HG03378 (cell line): Measurements from ENCODE around the gene ADGRF1.
"Not testable (repeated sequence)": the region's sequence is repeated elsewhere in the genome, so short reads cannot be mapped to it uniquely, and the experiment has no call there.

ENCODE experiments used
- ATAC-seq: cut with Tn5 transposase; IDR thresholded peaks from one replicate; pipeline ENCODE4 v1.9.1; 2021; ENCODE audit warnings: mild to moderate bottlenecking, moderate library complexity; ENCODE audit not compliant: unreplicated experiment

Gene ADGRF1

DNA sequence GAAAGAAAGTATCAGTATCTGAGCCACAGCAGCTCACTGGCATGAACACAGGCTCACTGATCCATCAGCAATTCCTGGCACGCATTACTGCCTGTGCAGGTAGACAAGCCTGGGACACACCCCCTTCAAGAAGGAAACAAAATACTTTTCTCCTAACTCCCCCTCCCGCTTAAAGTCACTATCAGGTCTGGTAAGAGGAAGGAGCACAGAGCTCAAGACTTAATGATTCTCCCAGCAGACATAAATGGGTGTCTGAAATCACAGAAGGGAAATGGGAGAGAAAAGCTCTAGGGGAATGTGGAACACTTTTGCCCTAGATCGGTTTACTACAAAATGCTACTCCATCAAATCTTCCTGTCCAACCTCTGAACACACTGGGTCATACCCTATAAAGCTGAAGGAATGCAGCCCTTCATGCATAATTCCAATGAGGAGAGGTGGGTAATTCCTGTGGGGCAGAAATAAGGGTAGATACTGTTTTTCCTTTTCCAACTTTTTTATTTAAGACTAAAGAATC lies at the start of gene ADGRF1:
Gene ADGRF1, minus strand, starts transcription at position 58 of the 517 bp plus-strand sequence. CDS start 13,271 bp downstream, outside the sequence.
- no peak for ATAC-seq

DNA sequence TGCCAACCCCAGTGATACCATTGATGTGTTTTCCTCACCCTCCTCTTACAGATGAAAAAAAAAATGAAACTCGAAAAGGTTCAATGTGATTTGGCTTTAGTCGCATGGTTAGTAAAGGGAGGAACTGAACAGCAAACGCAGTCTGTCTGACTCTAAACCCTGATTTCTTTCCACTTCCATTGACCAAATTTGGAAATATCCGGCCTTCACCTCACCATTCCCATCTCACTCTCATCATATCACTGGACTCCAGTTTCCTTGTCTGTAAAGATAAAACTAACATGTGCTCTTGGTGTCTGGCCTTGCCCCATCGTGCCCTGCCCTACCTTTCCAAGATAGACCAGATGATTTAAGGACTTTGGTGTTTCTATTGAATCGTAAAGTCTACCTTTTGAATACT lies 48.7 kb upstream of the ADGRF1 start:
- ATAC-seq, result no peak

DNA sequence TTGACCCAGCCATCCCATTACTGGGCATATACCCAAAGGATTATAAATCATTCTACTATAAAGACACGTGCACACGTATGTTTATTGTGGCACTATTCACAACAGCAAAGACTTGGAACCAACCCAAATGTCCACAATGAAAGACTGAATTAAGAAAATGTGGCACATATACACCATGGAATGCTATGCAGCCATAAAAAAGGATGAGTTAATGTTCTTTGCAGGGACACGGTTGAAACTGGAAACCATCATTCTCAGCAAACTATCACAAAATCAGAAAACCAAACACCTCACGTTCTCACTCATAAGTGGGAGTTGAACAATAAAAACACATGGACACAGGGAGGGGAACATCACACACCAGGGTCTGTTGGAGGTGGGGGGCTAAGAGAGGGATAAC lies 47.3 kb upstream of the ADGRF1 start:
- not testable (repeated sequence) for ATAC-seq

DNA sequence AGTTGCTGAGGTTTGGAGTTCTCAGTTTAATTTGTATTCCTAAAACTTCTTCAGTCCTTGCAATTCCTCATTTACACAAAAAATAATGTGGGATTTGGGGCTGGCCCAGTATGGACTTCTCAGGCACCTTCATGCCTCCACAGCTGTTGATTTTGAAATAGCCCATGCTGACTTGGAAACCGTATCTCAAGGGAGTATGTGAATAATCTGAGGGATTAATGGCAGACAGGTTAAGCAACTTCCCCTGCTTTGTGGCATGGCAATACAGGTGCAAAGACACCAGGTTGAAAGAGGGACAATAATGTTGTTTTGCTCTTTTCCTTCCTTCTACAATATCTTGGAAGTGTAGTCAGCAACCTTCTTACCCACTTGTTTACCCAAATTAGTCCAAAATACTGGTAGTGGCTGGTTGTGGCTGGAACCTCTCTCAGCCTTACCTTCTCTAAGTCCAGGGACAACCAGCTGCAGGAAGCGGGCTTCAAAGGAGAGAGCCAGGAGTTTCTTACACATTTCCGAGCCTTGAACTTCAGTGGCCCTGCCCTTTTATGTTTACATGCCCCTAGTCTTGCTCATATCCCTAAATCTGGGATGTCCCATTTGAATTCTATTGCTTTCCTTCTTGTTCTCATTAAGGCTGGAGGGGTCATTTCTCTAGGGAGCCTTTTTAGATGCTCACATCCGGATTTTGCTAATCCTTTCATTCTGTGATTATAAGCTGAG lies 44.1 kb upstream of the ADGRF1 start:
- no peak for ATAC-seq

DNA sequence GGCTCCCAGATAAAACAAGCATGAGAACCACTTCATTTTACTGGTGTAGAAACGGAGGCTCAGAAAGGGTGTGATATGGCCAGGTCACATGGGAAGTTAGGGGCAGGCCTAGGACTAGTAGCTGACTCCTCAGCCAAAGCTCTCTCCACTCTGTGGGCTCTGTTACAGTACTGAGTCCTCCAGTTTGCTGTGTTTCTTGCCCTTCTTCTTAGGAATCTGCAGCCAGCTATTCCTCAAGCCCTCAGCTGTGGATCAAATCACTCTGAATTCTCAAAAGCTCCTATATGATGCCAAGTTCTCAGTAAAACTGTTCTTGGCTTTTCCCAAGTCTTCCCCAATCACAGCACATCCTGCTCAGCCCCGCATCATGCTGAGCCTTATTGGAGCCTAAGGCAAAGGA lies 42.5 kb upstream of the ADGRF1 start:
- ATAC-seq, result no peak

DNA sequence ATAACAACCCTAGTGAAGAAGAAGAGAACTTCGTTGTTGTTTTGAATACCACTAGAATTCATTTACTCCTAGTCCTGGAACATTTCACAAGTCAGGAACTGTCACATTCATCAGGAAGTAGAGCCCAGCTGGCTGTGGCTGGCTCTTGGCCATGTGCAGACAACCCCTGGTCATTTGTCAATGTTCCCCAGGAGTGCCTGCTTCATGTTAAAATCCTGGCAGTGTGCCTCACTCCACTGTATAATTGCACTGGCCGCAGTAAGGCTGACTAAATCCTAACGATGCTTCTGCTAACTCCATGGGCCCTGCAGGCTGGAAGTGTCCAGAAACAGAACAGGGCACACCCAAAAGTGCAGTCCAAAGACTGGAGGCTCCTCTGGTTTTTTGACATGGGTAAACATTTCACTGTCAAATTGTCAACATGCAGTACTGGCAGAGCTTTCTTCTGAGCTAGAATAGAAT lies 41.5 kb upstream of the ADGRF1 start:
- no peak for ATAC-seq

DNA sequence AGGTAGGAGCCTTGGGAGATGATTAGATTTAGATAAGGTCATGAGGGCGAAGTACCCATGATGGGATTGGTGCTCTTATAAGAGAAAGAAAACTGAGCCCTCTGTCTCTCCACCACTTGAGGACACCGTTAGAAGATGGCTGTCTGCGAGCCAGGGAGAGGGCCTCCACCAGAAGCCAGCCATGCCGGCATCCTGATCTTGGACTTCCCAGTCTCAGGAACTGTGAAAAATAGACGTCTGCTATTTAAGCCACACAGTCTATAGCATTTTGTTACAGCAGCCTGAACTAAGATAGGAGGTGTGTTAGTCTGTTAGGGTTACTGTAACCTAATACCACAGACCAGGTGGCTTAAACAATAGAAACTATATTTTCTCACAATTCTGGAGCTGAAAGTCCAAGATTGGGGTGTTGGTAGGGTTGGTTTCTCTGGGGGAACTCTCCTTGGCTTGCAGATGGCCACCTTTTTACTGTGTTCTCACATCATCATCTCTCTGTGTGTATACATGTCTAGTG lies 38.0 kb upstream of the ADGRF1 start:
- no peak for ATAC-seq

DNA sequence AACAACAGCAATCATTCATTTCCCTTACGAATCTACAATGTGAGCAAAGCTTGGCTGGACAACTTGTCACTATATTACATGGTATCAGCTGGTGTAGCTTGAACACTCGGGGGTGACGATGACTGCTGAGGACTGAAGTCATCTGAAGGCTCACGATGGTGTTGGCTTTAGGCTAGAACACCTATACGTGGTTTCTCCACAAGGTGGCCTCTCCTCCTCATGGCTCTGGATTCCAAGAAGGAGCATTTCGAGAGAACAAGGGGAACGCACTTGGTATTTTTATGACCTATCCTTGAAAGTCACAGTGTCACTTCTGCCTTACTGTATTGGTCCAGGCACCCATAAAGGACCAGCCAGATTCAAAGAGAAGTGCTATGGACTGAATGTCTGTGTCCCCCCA lies 37.5 kb upstream of the ADGRF1 start:
- no peak for ATAC-seq

DNA sequence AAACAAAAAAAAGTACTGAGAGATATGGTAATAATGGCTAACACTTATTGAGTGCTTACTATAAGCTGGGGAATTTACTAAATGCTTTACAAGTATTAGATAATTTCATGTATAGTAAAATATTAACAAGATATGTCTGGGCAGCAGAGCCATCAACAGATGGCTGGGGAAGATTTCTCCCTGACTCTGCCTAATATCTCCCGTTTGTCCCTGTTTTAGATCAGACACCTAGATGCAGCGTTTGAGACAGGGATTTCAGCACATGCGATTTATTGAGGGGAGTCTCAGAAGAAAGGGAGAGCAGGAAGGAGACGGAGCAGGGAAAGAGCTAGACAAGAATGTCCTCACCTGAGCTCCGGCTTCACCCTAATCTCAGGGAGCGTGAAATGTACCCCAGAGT lies 36.9 kb upstream of the ADGRF1 start:
- no peak for ATAC-seq

DNA sequence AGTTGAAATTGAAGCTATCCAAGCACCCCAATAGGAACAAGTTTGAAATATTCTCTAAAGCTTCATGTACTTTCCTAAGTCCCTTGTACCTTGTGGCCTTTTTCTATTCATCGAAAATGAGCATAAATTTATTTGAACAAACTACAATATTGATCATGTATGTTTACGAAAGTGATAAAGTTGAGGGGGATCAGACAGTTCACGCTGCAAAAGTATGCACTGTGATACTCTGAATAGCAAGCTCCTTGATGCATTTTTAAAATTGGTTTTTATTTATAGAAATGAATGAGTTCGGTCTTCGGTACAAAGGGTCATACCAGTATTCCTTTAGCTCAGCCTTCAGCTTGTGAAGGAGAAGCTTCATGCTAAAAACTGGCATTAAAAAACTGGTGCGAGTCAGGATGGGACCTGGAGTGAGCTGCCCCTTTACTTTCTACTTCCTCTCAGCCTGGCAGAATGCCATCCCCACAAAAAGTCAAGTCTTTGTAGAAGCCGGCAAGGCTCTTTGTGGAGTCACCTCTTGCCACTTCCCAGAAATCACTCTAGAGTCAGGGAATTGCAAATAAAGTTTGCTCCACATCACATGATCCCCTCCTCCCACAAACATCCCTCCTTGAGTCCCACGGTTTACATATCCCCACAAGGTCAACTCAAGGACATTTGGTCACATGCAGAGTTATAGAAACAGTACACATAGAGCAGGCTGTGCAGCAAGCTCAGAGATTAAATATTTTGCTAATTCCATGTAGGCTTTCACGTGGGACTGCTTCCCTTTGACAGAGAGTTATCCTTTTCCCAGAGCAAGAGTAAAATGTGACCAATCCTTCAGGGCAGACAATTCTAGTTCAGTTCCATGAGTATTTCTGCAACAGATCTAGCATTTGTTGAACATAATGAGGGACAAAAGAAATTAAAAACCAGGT lies 34.6 kb upstream of the ADGRF1 start:
- ATAC-seq, result no peak

DNA sequence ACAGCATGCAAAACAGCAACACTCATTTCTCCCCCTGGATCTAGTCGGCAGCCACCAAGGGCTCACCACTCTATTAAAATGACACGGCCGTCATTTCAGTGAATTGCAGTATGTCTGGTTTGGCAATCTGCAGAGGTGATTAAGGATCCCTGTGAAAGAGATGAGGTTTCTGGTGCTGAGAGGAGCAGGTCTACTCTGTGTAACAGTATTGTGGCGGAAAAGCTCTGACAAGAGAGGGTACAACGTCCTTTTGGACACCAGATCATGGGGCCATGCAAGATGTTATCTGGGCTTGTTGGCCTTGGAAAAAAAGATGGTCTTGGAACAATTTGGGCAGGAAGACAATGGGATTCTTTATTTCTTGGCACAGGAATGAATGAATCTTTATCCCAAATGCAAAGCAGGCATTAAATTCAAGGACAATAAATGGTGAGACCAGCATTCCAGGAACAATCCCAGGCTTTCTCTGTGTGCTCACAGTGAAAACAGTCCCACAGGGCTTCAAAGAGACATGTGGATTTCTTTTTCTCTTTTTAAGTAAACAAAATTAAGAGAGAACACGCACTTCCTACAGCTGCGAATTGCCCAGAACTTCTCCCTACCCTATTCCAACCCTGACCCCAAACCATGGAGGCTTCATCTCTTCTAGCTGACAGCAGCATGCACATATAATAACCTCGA lies 33.7 kb upstream of the ADGRF1 start:
- no peak for ATAC-seq

DNA sequence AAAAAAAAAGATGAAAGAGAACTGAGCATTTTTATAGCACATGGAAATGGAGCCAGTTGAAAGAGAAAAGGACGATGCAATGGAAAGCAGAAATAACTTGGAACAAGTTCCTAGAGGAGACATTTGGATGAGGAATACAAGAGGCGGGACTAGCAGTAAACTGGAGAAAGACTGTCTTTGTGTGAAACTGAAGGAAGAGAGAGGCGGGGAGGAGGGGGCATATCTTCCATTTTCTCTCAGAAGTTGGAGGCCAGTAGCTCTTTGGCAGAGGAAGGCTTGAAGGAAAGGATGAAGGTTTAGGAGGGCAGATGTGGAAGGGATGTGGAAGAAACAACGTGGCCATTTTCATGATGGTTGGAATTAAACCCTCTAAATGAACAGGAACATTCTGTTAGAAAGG lies 33.0 kb upstream of the ADGRF1 start:
- no peak for ATAC-seq

DNA sequence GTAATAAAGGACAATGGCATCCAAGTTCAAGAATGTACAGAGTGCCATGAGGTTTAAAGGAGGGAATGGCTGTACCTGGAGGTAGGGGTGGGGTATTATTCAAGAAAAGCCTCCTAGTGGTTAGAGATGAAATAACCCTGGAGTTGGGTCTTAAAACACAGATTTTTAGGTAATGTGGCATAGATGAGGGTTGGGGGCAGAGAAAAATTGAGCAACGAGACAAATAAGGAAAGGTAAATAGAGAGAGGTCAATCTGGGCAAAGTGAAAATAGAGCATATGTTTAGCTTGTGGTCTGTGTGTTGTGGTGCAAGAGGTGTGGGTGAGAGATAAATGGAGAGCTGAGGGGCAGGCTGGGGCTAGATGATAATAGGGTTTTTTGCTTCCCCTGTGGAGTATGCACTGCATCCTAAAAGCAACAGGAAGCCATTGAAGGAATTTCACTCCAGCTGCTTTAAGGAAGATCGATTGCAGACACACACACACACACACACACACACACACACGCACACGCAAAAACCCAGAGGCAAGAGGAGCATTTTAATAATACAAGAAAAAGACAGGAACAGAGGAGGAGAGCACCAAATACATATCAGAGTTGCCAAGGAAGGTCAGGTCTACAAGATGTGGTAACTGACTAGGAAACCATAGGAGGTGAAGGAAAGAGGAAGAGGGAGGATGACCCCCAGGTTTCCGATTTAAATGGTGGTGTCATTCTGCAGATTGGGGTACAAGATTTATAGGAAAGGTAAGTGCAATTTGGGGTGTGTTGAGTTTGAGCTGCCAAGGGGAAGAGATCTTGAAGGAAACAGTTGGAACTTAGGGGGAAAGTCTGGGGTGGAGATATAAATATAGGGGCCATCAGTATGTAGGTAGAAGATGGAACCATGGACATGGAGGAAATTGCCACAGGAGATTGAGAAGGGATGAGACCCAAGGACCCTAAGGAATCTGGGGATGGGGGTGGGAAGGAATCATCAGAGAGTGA lies 31.3 kb upstream of the ADGRF1 start:
- no peak for ATAC-seq

DNA sequence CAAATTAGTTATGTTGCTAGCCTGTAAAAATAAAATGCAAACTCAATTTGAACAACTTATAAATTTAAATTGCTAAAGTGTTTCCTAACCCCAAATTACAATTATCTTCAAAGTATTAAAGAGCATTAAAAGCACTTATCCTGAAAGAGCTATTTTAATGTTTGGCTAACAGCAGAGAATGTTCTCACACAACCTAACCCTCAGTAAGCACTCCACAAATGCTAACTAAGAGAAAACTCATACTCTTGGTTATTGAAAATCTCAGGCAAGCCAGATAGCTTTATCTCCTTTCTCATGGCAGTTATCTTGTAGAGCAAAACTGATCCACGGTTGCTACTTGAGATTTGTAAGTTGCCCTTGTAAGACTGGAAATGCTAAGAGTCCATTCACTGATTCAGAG lies 30.5 kb upstream of the ADGRF1 start:
- no peak for ATAC-seq

DNA sequence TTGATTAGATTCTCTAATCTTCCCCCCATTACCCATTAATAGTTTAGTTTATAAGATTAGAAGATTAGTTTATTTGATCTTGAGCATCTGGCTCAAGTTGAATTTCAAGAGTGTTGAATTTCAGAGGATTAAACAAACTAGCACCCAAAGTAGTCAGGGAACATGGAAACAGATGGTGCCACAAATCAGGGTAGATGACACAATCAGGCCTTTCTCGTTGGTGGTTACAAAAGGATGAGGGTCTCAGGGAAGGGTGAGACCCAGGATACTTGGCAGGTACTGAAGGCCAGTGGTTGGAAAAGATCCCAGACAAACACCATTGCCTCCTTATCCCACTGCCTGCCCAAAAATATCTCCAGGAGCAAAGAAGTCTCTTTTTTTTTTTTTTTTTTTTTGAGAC lies 29.5 kb upstream of the ADGRF1 start:
- ATAC-seq, result no peak

DNA sequence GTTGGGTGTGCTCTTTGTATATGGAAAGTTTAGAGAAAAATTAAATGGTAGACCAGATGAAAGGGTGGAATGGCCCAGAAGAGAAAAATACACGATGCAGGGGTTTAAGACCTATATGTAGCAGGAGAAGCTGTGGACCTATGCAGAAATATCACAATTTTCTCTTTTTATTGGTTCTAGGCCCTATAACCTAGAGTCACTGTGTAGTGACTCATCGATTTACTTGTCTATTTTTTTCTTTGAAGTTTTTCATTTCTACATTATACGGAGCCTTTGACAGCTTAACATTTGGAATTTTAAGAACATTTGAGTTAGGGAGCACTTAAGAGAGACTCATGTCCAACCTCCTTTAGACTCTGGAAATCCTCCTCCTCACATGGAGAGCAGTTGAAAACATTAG lies 28.3 kb upstream of the ADGRF1 start:
- ATAC-seq, result no peak

DNA sequence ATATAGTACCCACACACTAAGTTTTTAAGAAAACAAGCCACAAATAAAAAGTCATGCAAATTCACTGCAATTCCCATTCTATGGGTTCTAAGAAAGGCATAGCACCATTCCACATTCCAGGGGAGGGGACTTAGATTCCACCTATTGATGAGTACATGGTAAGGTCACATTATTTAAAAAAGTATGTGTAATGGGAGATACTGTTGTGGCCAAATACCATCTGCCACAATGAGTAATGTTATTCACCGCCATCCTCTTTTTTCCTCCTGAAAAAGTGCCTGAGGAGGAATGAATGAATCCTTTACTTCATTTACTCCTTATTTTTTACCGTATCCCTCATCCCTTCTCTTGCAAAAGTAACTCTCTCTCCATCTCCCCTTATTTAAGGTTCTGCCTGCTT lies 27.0 kb upstream of the ADGRF1 start:
- no peak for ATAC-seq

DNA sequence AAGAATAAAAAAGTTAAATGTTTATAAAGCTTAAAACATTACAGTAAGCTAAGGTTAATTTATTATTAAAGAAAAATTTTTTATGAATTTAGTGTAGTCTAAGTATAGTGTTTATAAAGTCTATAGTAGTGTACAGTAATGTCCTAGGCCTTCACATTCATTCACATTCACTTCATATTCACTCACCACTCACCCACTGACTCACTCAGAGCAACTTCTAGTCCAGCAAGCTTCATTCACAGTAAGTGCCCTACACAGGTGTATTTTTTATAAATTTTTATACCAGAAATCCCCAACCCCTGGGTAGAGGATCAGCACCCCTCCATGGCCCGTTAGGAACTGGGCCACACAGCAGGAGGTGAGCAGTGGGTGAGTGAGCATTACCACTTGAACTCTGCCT lies 24.3 kb upstream of the ADGRF1 start:
- no peak for ATAC-seq

DNA sequence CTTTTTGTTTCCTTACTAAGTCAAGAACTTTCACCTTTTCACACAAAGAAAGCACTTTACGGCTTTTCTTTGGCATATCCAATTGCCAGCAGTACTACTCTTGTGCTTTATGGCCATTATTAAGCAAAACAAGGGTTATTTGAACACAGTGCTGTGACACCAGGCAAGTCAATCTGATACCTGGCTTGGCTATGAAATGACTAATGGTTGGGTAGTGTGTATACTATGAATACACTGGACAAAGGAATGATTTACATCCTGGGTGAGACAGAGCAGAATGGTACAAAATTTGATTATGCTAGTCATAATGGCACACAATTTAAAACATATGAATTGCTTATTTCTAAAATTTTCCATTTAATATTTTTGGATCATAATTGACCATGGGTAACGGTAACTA lies 22.1 kb upstream of the ADGRF1 start:
- no peak for ATAC-seq

DNA sequence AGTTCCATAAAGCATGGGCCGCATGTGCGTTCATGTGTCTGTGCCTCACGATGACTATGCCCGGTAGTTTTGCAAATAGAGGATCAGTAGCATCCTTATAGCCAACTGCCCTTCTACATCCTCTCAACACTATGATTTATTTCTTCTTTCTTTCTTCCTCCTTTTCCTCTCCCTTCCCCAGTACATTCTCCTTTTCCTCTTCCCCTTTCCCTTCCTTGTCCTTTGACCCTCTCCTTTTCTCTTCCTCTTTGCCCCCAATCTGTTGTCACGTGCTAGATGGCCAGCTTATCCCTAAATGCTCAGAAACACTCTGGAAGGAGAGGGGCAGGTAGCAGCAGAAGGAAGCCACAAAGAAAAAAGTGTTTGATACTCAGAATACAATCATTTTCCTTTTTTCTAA lies 20.2 kb upstream of the ADGRF1 start:
- ATAC-seq, result no peak
